Body of pancreas (tissue), 4 donors: ENCODE measurements around the gene NEXMIF. TPM values are rescaled to one million over a fixed set of nuclear protein-coding genes. Genes with fewer than 3 reads are reported as not detected.
"Not testable (repeated sequence)": the region's sequence is repeated elsewhere in the genome, so short reads cannot be mapped to it uniquely, and the experiment has no call there.

Experiments used
- ATAC-seq: fragments of 150-250 bp; one replicate; pipeline ENCODE4 v1.9.1; 2016
- DNase-seq, 4 donors: peaks; one replicate each; pipeline ENCODE4 v3.0.0-alpha.2; 2019
- H3K27ac ChIP-seq, 4 donors: fragments of 200-600 bp; sonication (generic); 1 replicate in 3 of 4; 2 replicates in 1 of 4; pipeline versions ENCODE4 v1.5.1 to v1.6.1; 2016 to 2019; ENCODE audit warnings: mild to moderate bottlenecking in 1 of 4, mixed read lengths in 1 of 4, moderate library complexity in 1 of 4
- H3K27me3 ChIP-seq, 2 donors: fragments of 200-600 bp; sonication (generic); one replicate each; pipeline ENCODE4 v1.6.0; 2016; ENCODE audit warnings: mild to moderate bottlenecking in 1 of 2
- H3K36me3 ChIP-seq, 2 donors: fragments of 200-600 bp; sonication (generic); replicated peaks in 1 of 2; 2 replicates each; pipeline ENCODE4 v1.5.1; 2016; ENCODE audit warnings: low read depth in 2 of 2; ENCODE audit not compliant: insufficient read depth in 1 of 2
- H3K4me1 ChIP-seq: fragments of 200-600 bp; sonication (generic); one replicate; pipeline ENCODE4 v1.6.0; 2016
- H3K4me3 ChIP-seq, 2 donors: fragments of 200-600 bp; sonication (generic); 1 replicate in 1 of 2; 2 replicates in 1 of 2; pipeline ENCODE4 v1.5.1; 2016 to 2019
- H3K9me3 ChIP-seq, 3 donors: fragments of 200-600 bp; sonication (generic); 1 replicate in 2 of 3; 2 replicates in 1 of 3; pipeline ENCODE4 v1.5.1; 2016
- POLR2A ChIP-seq, 3 donors: fragments of 450-650 bp; IDR thresholded peaks; one replicate each; pipeline ENCODE4 v1.6.1; 2016; ENCODE audit warnings: antibody characterized with exemption in 3 of 3, mild to moderate bottlenecking in 2 of 3
- WGBS, 2 donors: methylation state at CpG; one replicate each; pipeline ENCODE4 v1.1.5; 2017; 5-methylcytosine and 5-hydroxymethylcytosine counted together
- intact Hi-C: fragments of 100-400 bp; cut with DNase I; formaldehyde crosslinking; loops from one replicate; pipeline ENCODE4 v1.15.1; 2023
- total RNA-seq, 2 donors: library from RNA; depleted of rRNA; stranded (reverse); fragments of >200 nt; gene quantifications; one replicate each; pipeline ENCODE4 v1.1.0, GENCODE V29; 2016
- TF ChIP-seq, protein P1 (sequence below), 7 experiments: fragments of 450-650 bp in 4 of 7; fragments of 200-600 bp in 3 of 7; sonication (generic) in 3 of 7; IDR thresholded peaks; one replicate each; pipeline ENCODE4 v1.5.1; 2016 to 2019; ENCODE audit warnings: antibody characterized with exemption in 7 of 7

The NEXMIF gene
- total RNA-seq, 2 donors from 2014 or later: 2.3 to 2.9 TPM

DNA sequence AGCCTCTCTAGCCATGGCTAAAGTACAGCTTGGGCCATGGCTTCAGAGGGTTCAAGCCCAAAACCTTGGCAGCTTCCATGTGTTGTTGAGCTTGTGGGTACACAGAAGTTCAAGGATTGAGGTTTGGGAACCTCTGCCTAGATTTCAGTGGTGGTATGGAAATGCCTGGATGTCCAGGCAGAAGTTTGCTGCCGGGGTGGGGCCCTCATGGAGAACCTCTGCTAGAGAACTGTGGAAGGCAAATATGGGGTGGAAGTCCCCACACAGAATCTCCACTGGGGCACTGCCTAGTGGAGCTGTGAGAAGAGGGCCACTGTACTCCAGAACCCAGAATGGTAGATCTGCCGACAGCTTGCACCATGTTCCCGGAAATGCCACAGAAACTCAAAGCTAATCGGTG lies 59.5 kb downstream of the NEXMIF start:
- H3K9me3 ChIP-seq: peaks cover 0 to 6% (median 0%) of the 10 kb centered on the region in 3 donors
- 88% methylated on average over 4 of the region's 4 CpGs; no CpG with 5 or more reads in 1 of the 2 donors for WGBS, 2 donors
- TF ChIP-seq POLR2A (IDR thresholded peaks at IDR 0.05): no peak
- TF ChIP-seq, protein P1, sequence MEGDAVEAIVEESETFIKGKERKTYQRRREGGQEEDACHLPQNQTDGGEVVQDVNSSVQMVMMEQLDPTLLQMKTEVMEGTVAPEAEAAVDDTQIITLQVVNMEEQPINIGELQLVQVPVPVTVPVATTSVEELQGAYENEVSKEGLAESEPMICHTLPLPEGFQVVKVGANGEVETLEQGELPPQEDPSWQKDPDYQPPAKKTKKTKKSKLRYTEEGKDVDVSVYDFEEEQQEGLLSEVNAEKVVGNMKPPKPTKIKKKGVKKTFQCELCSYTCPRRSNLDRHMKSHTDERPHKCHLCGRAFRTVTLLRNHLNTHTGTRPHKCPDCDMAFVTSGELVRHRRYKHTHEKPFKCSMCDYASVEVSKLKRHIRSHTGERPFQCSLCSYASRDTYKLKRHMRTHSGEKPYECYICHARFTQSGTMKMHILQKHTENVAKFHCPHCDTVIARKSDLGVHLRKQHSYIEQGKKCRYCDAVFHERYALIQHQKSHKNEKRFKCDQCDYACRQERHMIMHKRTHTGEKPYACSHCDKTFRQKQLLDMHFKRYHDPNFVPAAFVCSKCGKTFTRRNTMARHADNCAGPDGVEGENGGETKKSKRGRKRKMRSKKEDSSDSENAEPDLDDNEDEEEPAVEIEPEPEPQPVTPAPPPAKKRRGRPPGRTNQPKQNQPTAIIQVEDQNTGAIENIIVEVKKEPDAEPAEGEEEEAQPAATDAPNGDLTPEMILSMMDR (IDR thresholded peaks at IDR 0.05): no peak

DNA sequence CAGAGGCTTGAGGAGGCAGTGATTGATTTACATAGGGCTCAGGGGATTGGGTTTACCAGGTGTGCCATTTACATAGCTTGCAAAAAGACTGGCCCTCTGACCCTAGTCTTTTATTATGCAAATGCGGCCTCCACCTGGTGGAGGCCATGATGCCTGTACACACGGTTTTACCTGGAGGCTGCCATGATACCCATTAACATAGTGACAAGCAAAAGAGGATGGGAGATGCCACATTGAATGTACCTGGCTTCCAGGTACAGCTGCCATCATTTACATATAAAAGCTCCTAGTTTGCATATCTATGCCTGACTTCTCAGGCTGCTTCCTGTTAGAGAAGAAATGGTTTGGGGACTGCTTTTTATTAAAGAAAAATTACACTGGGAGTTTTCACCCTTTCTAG lies 72.0 kb downstream of the NEXMIF start:
- intact Hi-C loops: no loop called here
- Histone ChIP-seq H3K9me3 (peaks cover 0 to 13% (median 0%) of the 10 kb centered on the region in 3 donors), H3K27me3 (no peaks in the 10 kb centered on the region), H3K27ac (no peak overlapping the region), H3K4me1 (no peaks in the 10 kb centered on the region), H3K36me3 (no peaks in the 10 kb centered on the region), H3K4me3 (no peak overlapping the region)
- ATAC-seq (no peak), DNase-seq (no peak)
- TF ChIP-seq POLR2A (IDR thresholded peaks at IDR 0.05): no peak
- TF ChIP-seq, protein P1 (IDR thresholded peaks at IDR 0.05): no peak
- WGBS, 2 donors: 62 to 81% methylated on average over 2 of the region's 2 CpGs

More for the DNA sequence above, 59.5 kb downstream of the NEXMIF start:
- intact Hi-C loops: no loop called here
- DNase-seq (no peak), ATAC-seq (no peak)
- no peak overlapping the region for H3K4me3 ChIP-seq
- no peaks in the 10 kb centered on the region for H3K36me3 ChIP-seq
- no peaks in the 10 kb centered on the region for H3K27me3 ChIP-seq
- H3K27ac ChIP-seq: no peak overlapping the region
- H3K4me1 ChIP-seq: no peaks in the 10 kb centered on the region

- no peak overlapping the region for H3K4me3 ChIP-seq
- DNase-seq (no peak), ATAC-seq (no peak)
- no peaks in the 10 kb centered on the region for H3K9me3 ChIP-seq
- no peaks in the 10 kb centered on the region for H3K4me1 ChIP-seq
- no peak overlapping the region for H3K27ac ChIP-seq
- intact Hi-C loops: no loop called here
- TF ChIP-seq, protein P1 (IDR thresholded peaks at IDR 0.05): no peak
- TF ChIP-seq POLR2A (IDR thresholded peaks at IDR 0.05): no peak
- H3K27me3 ChIP-seq: no peaks in the 10 kb centered on the region
- no peaks in the 10 kb centered on the region for H3K36me3 ChIP-seq
Measured at GRCh38 chrX:74835566-74835965, 89.7 kb downstream of the NEXMIF start.

DNA sequence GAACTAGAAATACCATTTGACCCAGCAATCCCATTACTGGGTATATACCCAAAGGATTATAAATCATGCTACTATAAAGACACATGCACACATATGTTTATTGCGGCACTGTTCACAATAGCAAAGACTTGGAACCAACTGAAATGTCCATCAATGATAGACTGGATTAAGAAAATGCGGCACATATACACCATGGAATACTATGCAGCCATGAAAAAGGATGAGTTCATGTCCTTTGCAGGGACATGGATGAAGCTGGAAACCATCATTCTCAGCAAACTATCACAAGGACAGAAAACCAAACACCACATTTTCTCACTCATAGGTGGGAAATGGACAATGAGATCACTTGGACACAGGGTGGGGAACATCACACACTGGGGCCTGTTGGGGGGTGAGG lies 105.5 kb downstream of the NEXMIF start:
- intact Hi-C loops, H3K4me3 ChIP-seq, H3K4me1 ChIP-seq, DNase-seq, ATAC-seq, H3K27me3 ChIP-seq, H3K27ac ChIP-seq, H3K9me3 ChIP-seq, H3K36me3 ChIP-seq: not testable (repeated sequence)
- 89 to 100% methylated on average over 1 to 2 of the region's 2 CpGs for WGBS, 2 donors

DNA sequence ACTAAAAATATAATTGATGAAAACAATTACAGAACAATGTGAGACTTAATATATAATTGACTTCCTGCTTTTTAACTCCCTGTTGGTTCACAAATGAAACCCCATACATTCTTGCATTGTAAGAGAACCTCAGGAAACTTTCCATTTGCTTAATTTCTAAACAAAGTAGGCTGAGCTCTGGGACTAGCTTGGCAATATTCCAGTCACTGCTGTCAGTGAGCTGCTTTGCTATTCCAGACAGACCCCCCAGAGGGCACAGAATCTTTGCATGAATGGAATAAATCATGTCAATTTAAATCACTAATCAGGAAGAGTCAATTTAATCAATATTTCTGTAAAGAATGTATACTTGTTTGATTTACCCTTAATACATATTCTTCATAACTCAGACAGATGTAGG lies 110.6 kb downstream of the NEXMIF start:
- no peaks in the 10 kb centered on the region for H3K4me1 ChIP-seq
- DNase-seq: no peak
- ATAC-seq: no peak
- no peaks in the 10 kb centered on the region for H3K9me3 ChIP-seq
- H3K27me3 ChIP-seq: no peaks in the 10 kb centered on the region
- H3K36me3 ChIP-seq: no peaks in the 10 kb centered on the region
- intact Hi-C loops: no loop called here
- H3K27ac ChIP-seq: no peak overlapping the region
- H3K4me3 ChIP-seq: no peak overlapping the region
- TF ChIP-seq, protein P1 (IDR thresholded peaks at IDR 0.05): no peak
- TF ChIP-seq POLR2A (IDR thresholded peaks at IDR 0.05): no peak
